Measurements from ENCODE around the gene BANK1.

BANK1 gene

GRCh38 chr4:102022343-102022742 lies 231.8 kb downstream of the BANK1 start:
- H2BK12ac ChIP-seq (ENCODE audit: low read length) = no peak overlapping the region
- H2BK120ac ChIP-seq (ENCODE audit: low read depth, low read length) = no peak overlapping the region
- no CpG with 5 or more reads among the region's 2 CpGs for WGBS, 2 donors (ENCODE audit: extremely low coverage in 2 of 2, insufficient read length in 2 of 2, insufficient replicate concordance in 1 of 2)
- no peak overlapping the region for H2AFZ ChIP-seq (ENCODE audit: low read length)
- no peak overlapping the region for H3K9ac ChIP-seq (ENCODE audit: low read depth, low read length, poor library complexity)
- no peak overlapping the region for H4K91ac ChIP-seq (ENCODE audit: low read depth, low read length, poor library complexity)
- H4K8ac ChIP-seq (ENCODE audit: low read depth, low read length) = no peak overlapping the region
- no peak overlapping the region for H3K18ac ChIP-seq (ENCODE audit: low read length)
- no peaks in the 10 kb centered on the region for H3K36me3 ChIP-seq (replicated peaks in 1 of 2; ENCODE audit: control insufficient read depth in 2 of 2, insufficient read depth in 2 of 2, low read length in 2 of 2)
- H2BK15ac ChIP-seq (ENCODE audit: low read length) = no peak overlapping the region
- H3K27me3 ChIP-seq (ENCODE audit: control insufficient read depth in 3 of 3, insufficient read depth in 3 of 3, low read depth in 1 of 3, low read length in 3 of 3) = no peaks in the 10 kb centered on the region
- no peak overlapping the region for H2AK5ac ChIP-seq (ENCODE audit: low read depth, low read length)
- H2BK5ac ChIP-seq (ENCODE audit: low read length) = no peak overlapping the region
- H3K4ac ChIP-seq (ENCODE audit: low read length) = no peak overlapping the region
- no peak overlapping the region for H3K4me2 ChIP-seq (ENCODE audit: insufficient read depth, low read length, poor library complexity, severe bottlenecking)
- H3K4me3 ChIP-seq (ENCODE audit: low read length in 2 of 2) = no peak overlapping the region
- no peak overlapping the region for H3K23ac ChIP-seq (ENCODE audit: low read depth, low read length, poor library complexity)
- no peak overlapping the region for H3K14ac ChIP-seq (ENCODE audit: low read length)
- H3K4me1 ChIP-seq (ENCODE audit: control insufficient read depth in 2 of 2, insufficient read depth in 1 of 2, low read depth in 1 of 2, low read length in 2 of 2) = peaks cover 0 to 2% of the 10 kb centered on the region in 2 donors
- no peaks in the 10 kb centered on the region for H3K9me3 ChIP-seq (replicated peaks in 1 of 2; ENCODE audit: control insufficient read depth in 2 of 2, insufficient read depth in 1 of 2, low read depth in 1 of 2, low read length in 2 of 2)
- H3K79me1 ChIP-seq (ENCODE audit: low read depth, low read length) = no peaks in the 10 kb centered on the region
- DNase-seq (ENCODE audit: low spot score) = no peak
- H3K27ac ChIP-seq (replicated peaks; ENCODE audit: low read length) = no peak overlapping the region

- Histone ChIP-seq H3K27ac (replicated peaks; ENCODE audit: low read length) (no peak overlapping the region), H4K91ac (ENCODE audit: low read depth, low read length, poor library complexity) (no peak overlapping the region), H2BK120ac (ENCODE audit: low read depth, low read length) (no peak overlapping the region), H3K18ac (ENCODE audit: low read length) (no peak overlapping the region), H3K36me3 (replicated peaks in 1 of 2; ENCODE audit: control insufficient read depth in 2 of 2, insufficient read depth in 2 of 2, low read length in 2 of 2) (no peaks in the 10 kb centered on the region), H3K4me1 (ENCODE audit: control insufficient read depth in 2 of 2, insufficient read depth in 1 of 2, low read depth in 1 of 2, low read length in 2 of 2) (peaks cover 0 to 1% of the 10 kb centered on the region in 2 donors), H3K9me3 (replicated peaks in 1 of 2; ENCODE audit: control insufficient read depth in 2 of 2, insufficient read depth in 1 of 2, low read depth in 1 of 2, low read length in 2 of 2) (no peaks in the 10 kb centered on the region), H2BK5ac (ENCODE audit: low read length) (no peak overlapping the region), H3K14ac (ENCODE audit: low read length) (no peak overlapping the region), H4K8ac (ENCODE audit: low read depth, low read length) (no peak overlapping the region), H3K4ac (ENCODE audit: low read length) (no peak overlapping the region), H2AK5ac (ENCODE audit: low read depth, low read length) (no peak overlapping the region), H2BK12ac (ENCODE audit: low read length) (no peak overlapping the region), H3K4me2 (ENCODE audit: insufficient read depth, low read length, poor library complexity, severe bottlenecking) (no peak overlapping the region), H3K79me1 (ENCODE audit: low read depth, low read length) (no peaks in the 10 kb centered on the region), H3K4me3 (ENCODE audit: low read length in 2 of 2) (no peak overlapping the region), H3K23ac (ENCODE audit: low read depth, low read length, poor library complexity) (no peak overlapping the region), H2AFZ (ENCODE audit: low read length) (no peak overlapping the region), H3K9ac (ENCODE audit: low read depth, low read length, poor library complexity) (no peak overlapping the region), H3K27me3 (ENCODE audit: control insufficient read depth in 3 of 3, insufficient read depth in 3 of 3, low read depth in 1 of 3, low read length in 3 of 3) (no peaks in the 10 kb centered on the region), H2BK15ac (ENCODE audit: low read length) (no peak overlapping the region)
- no peak for DNase-seq (ENCODE audit: low spot score)
- WGBS, 2 donors (ENCODE audit: extremely low coverage in 2 of 2, insufficient read length in 2 of 2, insufficient replicate concordance in 1 of 2) = no CpG with 5 or more reads among the region's 4 CpGs
These were observed 237.4 kb downstream of the BANK1 start for GRCh38 chr4:102027961-102028360.

GRCh38 chr4:102031406-102031805 lies 240.9 kb downstream of the BANK1 start:
- no peaks in the 10 kb centered on the region for H3K27me3 ChIP-seq (ENCODE audit: control insufficient read depth in 3 of 3, insufficient read depth in 3 of 3, low read depth in 1 of 3, low read length in 3 of 3)
- H2BK12ac ChIP-seq (ENCODE audit: low read length) = no peak overlapping the region
- no peak overlapping the region for H4K8ac ChIP-seq (ENCODE audit: low read depth, low read length)
- no peaks in the 10 kb centered on the region for H3K36me3 ChIP-seq (replicated peaks in 1 of 2; ENCODE audit: control insufficient read depth in 2 of 2, insufficient read depth in 2 of 2, low read length in 2 of 2)
- no CpG with 5 or more reads among the region's 2 CpGs for WGBS, 2 donors (ENCODE audit: extremely low coverage in 2 of 2, insufficient read length in 2 of 2, insufficient replicate concordance in 1 of 2)
- no peak overlapping the region for H2BK5ac ChIP-seq (ENCODE audit: low read length)
- H3K4me2 ChIP-seq (ENCODE audit: insufficient read depth, low read length, poor library complexity, severe bottlenecking) = no peak overlapping the region
- H2BK120ac ChIP-seq (ENCODE audit: low read depth, low read length) = no peak overlapping the region
- H3K4ac ChIP-seq (ENCODE audit: low read length) = no peak overlapping the region
- H2AFZ ChIP-seq (ENCODE audit: low read length) = no peak overlapping the region
- H3K79me1 ChIP-seq (ENCODE audit: low read depth, low read length) = no peaks in the 10 kb centered on the region
- no peak overlapping the region for H2BK15ac ChIP-seq (ENCODE audit: low read length)
- no peak overlapping the region for H4K91ac ChIP-seq (ENCODE audit: low read depth, low read length, poor library complexity)
- H3K23ac ChIP-seq (ENCODE audit: low read depth, low read length, poor library complexity) = no peak overlapping the region
- H3K27ac ChIP-seq (replicated peaks; ENCODE audit: low read length) = no peak overlapping the region
- no peak overlapping the region for H3K18ac ChIP-seq (ENCODE audit: low read length)
- no peak overlapping the region for H3K14ac ChIP-seq (ENCODE audit: low read length)
- H3K9me3 ChIP-seq (replicated peaks in 1 of 2; ENCODE audit: control insufficient read depth in 2 of 2, insufficient read depth in 1 of 2, low read depth in 1 of 2, low read length in 2 of 2) = no peaks in the 10 kb centered on the region
- H2AK5ac ChIP-seq (ENCODE audit: low read depth, low read length) = no peak overlapping the region
- no peak overlapping the region for H3K9ac ChIP-seq (ENCODE audit: low read depth, low read length, poor library complexity)
- no peaks in the 10 kb centered on the region for H3K4me1 ChIP-seq (ENCODE audit: control insufficient read depth in 2 of 2, insufficient read depth in 1 of 2, low read depth in 1 of 2, low read length in 2 of 2)
- no peak overlapping the region for H3K4me3 ChIP-seq (ENCODE audit: low read length in 2 of 2)
- no peak for DNase-seq (ENCODE audit: low spot score)

GRCh38 chr4:102036016-102036415 lies 245.5 kb downstream of the BANK1 start:
- no peaks in the 10 kb centered on the region for H3K27me3 ChIP-seq (ENCODE audit: control insufficient read depth in 3 of 3, insufficient read depth in 3 of 3, low read depth in 1 of 3, low read length in 3 of 3)
- no peak overlapping the region for H3K4ac ChIP-seq (ENCODE audit: low read length)
- H3K36me3 ChIP-seq (replicated peaks in 1 of 2; ENCODE audit: control insufficient read depth in 2 of 2, insufficient read depth in 2 of 2, low read length in 2 of 2) = no peaks in the 10 kb centered on the region
- H3K4me3 ChIP-seq (ENCODE audit: low read length in 2 of 2) = no peak overlapping the region
- no peak overlapping the region for H3K4me2 ChIP-seq (ENCODE audit: insufficient read depth, low read length, poor library complexity, severe bottlenecking)
- no peaks in the 10 kb centered on the region for H3K79me1 ChIP-seq (ENCODE audit: low read depth, low read length)
- no peak overlapping the region for H4K8ac ChIP-seq (ENCODE audit: low read depth, low read length)
- H4K91ac ChIP-seq (ENCODE audit: low read depth, low read length, poor library complexity) = no peak overlapping the region
- WGBS, 2 donors (ENCODE audit: extremely low coverage in 2 of 2, insufficient read length in 2 of 2, insufficient replicate concordance in 1 of 2) = no CpG with 5 or more reads among the region's 1 CpG
- H3K18ac ChIP-seq (ENCODE audit: low read length) = no peak overlapping the region
- H2BK12ac ChIP-seq (ENCODE audit: low read length) = no peak overlapping the region
- no peak overlapping the region for H3K14ac ChIP-seq (ENCODE audit: low read length)
- H3K4me1 ChIP-seq (ENCODE audit: control insufficient read depth in 2 of 2, insufficient read depth in 1 of 2, low read depth in 1 of 2, low read length in 2 of 2) = no peaks in the 10 kb centered on the region
- H2BK5ac ChIP-seq (ENCODE audit: low read length) = no peak overlapping the region
- H2BK120ac ChIP-seq (ENCODE audit: low read depth, low read length) = no peak overlapping the region
- no peak overlapping the region for H3K23ac ChIP-seq (ENCODE audit: low read depth, low read length, poor library complexity)
- H2BK15ac ChIP-seq (ENCODE audit: low read length) = no peak overlapping the region
- no peak overlapping the region for H3K9ac ChIP-seq (ENCODE audit: low read depth, low read length, poor library complexity)
- no peak overlapping the region for H2AFZ ChIP-seq (ENCODE audit: low read length)
- H2AK5ac ChIP-seq (ENCODE audit: low read depth, low read length) = no peak overlapping the region
- H3K27ac ChIP-seq (replicated peaks; ENCODE audit: low read length) = no peak overlapping the region
- no peaks in the 10 kb centered on the region for H3K9me3 ChIP-seq (replicated peaks in 1 of 2; ENCODE audit: control insufficient read depth in 2 of 2, insufficient read depth in 1 of 2, low read depth in 1 of 2, low read length in 2 of 2)
- DNase-seq (ENCODE audit: low spot score) = no peak

Data from neuronal stem cell (in vitro differentiated cells).